ENCODE measurements around the gene PHB1.

The PHB1 gene
- 30.6 to 108 reads per million in 2 donors for total RNA-seq

DNA sequence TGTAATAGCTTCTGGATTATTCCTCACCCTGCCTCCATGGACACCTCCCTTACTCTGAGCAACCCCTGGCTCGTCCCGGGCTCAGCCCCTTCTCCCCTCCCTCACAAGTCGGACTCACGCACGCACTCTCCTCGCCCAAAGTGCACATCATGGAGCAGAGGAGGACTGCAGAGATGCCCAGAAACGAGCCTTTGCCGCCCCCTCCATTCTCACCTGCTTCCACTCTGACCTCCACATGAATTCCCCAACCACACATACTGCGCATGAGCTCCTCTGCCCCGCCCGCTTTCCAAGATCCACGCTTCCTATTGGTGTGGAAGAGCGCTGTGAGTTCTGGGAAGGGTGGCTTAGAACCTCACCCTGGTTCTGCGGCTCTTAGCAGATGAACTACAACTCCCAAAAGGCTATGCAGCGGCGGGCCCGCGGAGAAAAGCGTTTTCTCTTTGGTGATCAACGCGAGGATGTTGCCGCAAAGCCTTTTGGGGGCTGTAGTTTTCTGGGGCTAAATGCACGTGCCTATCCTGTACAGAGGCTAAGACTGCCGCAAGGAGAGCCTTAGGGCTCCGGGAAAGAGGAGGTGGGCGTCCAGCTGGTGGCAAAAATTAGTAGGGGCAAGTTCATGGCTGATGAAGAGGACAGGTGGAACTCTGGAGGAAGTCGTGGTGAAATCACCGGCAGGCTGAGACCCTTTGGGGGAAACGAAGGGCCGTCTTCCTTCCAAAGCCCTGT, at the start of gene PHB1:
PHB1 (minus strand) TSS at position 261 of the 729 bp plus-strand sequence. CDS start 1,618 bp downstream, outside the sequence.
- peak; percentile 90 for DNase-seq

DNA sequence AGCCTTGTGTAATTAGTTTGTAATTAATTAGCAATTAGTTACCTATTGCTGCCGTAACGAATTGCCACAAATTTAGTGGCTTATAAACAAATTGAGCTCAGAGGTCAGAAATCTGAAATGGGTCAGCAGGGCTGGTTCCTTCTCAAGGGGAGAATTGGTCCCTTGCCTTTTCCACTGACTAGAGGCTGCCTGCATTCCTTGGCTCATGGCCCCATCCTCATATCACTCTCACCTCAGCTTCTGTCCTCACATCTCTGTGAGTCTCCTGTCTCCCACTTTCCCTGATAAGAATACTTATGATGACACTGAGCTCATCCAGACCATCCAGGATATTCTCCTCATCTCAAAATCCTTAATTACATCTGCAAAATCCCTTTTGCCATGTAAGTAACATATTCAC, 49.4 kb upstream of the PHB1 start:
- DNase-seq: no peak

DNA sequence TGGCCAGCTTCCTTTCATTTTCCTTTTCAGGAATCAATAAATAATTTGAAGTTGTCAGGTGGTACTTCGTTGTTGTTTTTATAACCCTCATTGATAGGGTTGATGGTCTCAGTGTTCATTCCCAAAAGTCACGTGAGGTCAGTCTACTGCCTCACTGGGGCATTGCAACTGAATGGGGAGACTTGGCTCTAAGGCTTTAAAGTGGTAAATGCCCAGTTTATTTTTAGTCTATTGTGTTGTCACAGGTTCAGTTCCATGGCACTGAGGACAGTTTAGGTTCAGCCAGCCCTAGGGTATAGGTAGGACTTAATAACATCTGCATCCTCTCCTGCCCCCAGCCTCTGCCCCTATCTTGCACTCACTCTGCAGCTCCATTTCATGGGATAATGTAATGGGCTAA, 46.9 kb upstream of the PHB1 start:
- DNase-seq: no peak

DNA sequence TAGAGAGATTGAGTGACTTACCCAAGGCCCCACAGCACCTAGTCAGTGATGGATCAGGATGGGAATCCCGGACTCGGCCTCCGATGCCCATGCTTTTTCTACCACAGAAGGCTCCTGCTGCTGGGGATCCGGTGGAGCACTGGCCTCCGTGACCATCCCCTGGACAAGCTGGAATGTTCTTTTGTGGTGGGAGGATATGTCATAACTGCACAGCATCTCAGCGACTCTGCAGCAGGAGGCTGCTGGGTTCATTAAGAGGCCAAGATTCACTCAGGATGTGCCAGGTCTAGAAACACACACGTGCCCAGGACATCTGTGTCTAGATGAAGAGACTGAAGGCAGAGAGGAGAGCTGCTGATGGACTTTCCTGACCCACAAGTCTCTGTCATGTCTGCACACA, 45.7 kb upstream of the PHB1 start:
- DNase-seq: no peak

DNA sequence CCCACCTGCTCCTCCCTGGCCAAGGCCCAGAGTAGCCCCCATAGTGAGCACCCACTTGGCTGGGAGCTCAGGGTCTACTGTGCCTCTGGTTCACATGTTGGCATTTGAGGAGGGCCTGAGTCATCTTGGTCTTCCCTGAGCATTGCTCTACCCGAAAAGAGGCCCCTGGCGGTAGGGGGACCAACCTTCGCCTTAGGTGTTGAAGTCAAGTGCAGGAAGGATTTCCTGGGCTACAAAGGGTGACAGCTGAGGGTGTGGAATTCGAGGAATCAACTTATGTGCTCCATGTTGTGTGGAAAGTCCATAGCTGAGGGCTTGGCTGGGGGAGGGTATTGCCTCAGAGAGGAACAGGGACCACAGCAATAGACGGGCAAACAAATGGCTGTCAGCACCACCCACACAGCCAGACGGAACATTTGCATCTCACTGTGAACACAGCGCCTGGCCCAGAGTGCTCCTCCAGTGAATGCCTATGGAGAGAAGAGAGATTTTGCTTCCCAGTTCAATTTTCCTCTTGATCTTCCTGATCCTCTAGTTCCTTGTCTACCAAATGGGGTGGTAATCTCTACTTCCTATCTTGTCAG, 44.8 kb upstream of the PHB1 start:
- no peak for DNase-seq

DNA sequence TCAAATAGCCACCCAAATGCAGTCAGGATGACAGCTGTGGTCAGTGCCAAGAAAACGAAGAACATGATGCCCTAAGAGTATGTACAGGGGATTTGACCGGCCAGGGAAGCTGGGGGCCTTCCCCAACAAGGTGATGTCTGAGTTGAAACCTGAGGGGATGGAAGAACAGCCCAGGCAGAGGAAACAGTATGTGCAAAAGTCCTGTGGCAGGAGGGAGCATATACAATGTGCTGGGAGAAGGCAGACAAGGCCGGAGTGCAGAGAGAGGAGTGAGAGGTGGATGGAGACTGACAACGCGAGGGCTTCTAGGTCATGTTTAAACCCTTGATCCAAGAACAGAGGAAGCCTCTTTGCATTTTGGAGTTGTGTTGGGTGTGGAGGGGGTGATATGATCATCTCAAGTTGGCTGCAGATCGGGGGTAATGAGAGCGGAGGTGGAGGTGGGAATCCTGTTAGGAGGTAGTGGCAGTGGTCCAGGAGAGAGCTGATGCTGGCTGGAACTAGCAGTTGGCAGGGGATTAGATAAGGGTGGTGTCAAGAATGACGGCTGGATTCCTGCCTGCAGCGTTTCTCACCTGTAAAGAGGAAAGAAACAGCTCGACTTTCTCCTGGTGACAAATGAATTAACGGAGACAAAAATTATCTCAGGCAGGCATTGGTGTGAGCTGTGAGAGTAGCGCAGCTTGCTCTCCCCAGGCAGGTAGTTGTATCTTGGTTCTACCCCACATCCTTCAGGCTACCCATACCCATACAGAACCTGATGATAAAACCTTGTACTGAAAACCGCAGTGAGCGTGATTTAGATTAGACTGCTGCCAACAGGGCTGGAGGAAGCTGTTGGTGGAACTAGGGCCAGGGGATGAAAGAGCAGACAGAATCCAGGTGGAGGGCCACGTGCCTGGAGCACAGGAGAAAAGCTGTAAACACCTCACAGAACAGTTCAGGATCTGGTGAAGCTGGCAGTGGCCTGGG, 43.2 kb upstream of the PHB1 start:
- DNase-seq: no peak

DNA sequence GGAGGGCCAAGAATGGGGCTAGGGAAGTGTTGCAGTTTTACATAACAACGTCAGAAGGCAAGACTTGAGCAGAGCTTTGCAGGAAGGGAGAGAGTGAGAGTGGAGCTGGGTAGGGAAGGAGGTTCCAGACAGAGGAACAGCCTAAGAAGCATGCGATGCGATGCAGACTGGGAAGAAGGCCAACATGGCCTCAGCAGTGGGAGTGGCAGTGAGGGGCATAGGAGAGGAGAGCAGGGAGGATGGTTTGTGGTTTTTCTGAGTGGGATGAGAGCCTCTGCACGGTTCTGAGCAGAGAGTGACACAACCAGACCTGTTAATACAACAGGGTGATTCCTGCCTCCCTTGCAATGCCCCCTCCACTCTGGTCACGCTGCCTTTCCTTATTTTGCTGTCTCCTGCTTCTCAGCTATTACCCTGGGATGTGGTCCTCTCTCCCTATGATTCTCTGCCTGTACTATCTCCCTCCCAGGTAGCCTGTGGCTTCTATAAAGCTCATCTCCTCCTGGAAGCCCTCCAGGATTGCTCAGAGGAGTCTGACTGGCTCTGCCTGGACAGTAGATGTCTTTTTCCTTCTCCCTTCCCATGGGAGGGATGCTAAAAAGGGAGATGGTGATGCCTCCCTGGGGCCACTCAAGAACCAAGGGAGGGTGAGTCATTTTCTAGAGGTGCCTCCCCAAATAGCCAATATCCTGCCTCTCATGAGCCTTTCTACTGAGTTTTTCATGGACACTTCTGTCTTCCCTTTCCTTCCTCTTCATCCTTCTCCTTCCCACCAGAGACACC, 41.7 kb upstream of the PHB1 start:
- no peak for DNase-seq

DNA sequence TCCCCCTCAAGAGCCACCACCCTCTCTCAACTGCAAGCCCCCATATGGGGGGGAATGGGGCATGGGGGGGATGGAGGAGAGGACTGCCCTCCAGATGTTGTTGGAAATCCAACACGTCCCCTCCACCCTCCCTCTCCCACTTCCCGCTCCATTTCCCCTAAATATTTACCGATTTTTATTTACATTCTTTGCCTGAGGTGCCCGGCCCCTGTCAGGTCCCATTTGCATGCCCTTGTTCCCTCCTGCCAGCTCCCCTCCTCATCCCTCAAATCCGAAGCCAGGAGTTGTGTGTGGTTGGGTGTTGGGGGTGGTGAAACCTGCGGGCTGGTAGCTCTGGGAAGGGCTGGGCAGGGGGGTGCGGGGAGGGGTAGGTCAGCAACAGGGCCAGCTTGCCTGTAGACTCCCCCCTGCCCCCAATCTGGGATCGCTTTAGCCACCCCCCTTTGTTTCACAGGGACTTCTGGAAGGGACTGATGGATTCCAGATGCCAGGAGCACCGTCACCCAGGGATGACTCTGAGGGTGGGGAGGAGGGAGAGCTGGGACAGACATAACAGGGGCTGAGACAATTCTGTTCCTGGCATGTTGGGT, 40.7 kb upstream of the PHB1 start:
- no peak for DNase-seq

DNA sequence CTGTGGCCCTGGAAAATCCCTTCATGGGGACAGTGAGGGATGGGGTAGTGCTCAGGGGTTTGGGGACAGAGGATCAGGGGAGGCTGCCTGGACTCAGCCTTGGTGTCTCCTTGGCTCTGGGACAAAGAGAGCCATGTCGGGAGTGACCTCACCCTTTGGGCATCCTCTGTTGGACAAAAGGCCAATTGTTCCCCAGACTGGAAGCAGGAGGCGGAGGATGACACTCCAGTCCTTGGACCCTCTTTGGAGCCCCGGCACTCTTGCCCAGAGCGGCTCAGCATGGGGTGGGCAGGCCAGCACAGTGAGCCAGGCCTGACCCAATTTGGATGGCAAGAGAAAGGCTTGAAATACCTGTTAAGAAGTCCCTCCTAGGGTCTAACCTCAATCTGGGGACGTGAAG, 39.4 kb upstream of the PHB1 start:
- no peak for DNase-seq

DNA sequence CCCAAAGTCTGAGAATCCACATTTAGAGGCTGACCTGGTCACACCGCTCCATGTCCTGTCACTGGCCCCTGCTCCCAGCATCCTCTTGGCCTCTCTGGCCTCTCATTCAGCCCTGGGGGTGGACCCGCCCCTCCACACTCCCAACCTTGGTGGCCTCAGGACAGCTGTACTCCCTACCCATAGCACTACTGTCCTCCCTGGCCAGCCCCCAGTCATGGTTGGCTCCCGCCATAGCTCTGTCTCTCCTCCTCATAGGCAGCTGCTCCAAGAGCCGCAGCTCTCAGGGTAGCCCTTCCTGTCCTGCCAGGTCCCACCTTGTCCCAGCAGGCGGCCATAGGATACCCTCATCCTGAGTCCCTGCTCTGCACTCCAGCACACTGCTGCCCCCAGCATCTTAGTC, 38.0 kb upstream of the PHB1 start:
- no peak for DNase-seq

DNA sequence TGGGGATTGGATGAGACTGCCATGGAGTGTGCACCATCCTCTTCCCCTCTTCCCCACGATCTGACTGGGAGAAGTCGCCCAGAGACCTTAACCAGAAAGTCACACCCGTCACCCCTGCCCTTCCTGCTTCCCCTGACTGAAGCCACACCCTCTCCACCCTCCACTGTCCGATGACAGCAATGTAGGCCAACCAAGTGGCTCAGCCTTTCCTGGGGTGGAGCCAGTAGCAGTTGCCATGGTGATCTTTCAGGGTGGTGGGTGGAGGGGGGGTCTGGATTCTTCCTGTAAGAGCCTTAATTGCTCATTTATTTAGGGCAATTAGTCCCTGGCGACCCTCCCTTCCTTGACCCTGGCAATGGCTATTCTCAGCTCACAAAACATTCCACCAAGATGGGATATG, 37.5 kb upstream of the PHB1 start:
- DNase-seq: no peak

DNA sequence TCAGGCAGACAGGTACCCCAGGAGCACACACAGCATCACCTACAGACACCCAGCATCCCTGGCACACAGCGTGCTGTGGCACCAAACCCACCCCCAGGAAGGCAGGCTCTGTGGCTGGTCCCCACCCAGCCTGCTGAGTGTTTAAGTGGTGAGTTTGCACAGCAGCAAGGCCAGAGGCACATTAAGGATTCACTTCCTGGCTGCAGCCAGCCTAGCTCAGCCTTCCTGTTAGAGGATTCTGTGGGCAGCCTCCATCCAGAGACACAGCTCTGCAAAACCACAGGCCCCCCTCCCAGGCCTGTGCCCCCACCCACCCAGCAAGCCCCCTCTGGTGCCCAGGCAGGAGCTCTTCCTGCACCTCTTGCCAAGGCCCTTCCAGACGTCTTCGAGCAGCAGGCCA, 36.1 kb upstream of the PHB1 start:
- DNase-seq: no peak

DNA sequence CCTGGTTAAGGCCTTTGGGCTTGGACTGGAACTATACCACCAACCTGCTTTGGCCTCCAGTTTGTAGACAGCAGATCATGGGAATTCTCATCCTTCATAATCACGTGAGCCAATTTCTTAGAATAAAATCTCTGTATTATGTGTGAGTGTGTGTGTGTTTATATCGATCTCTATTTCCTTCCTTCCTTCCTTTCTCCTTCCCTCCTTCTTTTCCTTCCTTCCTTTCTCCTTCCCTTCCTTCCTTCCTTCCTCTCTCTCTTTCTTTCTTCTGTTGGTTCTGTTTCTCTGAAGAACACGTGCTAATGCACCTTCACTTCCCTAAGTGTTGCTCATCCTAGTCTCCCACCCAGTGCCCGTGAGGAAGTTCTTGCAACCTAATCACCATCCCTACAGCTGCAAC, 35.5 kb upstream of the PHB1 start:
- no peak for DNase-seq

DNA sequence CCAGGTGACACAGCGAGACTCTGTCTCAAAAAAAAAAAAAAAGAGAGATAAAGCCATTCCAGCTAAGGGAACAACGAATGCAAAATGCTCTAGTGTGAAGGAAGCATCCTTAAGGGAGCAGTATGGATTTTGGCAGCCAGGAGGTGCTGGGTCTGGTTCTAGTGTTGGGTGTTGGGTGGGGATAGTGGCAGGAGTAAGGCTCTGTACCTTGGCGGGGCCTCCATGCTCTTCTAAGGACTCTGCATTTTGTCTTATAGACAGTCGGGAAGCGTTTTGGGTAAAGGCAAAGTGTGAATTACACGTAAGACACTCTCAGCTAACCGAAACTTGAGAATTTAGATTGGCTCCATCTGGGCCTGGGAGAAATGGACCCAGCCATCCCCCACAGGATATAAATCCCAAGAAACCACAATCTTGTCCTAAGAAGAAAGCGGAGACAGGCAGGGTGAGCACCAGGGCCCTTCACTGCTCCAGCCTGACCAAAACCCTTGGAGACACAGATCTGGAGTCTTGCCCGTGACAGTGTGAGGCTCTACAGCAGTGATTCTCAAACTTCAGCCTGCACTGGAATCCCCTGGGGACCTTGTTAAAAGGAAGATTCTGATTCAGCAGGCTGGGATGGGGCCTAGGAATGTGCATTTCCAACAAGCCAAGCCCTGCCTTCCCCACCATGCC, 33.1 kb upstream of the PHB1 start:
- DNase-seq: no peak

DNA sequence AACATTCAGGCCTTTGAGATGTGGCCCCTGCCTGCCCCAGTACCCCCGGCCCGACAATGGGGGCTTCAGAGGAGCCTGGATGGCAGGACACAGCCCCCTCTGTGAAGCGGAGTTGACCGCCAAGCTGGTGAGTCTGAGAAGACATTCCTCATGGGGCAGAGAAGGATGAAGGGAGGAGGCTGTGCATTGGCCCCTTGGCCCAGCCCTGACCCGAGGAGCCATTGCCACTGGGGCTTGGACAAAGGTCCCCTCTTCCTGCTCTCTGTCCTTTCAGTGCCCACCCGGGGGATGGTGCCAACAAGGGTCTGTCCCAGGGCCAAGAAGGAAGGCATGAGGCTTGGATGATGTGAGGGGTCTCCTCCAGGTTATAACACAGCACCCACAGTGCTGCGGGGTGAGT, 30.9 kb upstream of the PHB1 start:
- DNase-seq: no peak

DNA sequence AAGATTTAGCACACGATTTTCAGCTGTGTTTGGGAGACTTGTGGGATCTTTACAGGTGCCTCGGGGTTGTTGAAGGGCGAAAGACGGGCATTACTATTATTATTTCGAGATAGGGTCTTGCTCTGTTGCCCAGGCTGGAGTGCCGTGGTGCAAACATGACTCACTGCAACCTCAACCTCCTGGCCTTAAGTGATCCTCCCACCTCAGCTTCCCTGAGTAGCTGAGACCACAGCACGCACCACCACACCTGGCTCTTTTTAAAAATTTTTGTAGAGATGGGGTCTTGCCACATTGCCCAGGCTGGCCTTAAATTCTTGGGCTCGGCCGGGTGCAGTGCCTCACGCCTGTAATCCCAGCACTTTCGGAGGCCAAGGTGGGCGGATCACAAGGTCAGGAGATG, 29.7 kb upstream of the PHB1 start:
- DNase-seq: no peak

DNA sequence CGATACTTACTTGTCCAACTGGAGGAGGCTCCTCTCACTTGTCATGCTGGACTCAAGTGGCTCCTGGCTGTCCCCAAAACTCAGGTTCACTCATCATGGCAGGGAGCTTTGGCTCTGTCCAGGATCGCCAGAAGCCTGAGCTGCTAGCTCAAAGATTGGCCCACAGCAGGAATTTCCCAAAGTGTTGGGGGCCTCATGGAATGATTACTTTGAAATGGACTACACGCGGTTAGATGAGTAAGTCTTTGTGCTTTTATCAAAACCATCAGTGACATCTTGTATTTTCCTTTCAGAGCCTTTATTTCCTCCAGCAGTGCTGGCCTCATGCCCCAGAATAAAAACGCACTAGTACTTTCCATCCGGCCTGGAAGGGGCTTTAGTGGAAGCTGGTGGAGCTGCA, 29.2 kb upstream of the PHB1 start:
- DNase-seq: no peak

DNA sequence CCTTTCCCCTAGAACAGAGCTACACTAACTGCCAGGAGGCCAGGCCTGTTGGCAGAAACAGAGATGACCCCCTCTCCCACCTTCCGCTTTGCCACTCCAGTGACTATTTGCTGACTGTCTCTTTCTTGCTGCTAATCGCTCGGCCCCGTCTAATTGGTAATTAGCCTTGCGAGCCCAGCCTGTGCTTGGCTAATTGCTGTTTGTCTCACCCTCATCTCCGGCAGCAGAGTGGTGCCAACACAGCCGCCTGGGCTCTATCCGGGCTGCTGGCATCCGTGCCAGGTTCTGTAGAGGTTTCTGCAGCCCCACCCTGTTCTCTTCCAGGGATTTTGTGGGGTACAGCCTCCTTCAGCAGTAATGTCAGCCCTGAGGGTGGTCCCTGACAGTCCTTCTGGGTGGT, 27.4 kb upstream of the PHB1 start:
- no peak for DNase-seq

DNA sequence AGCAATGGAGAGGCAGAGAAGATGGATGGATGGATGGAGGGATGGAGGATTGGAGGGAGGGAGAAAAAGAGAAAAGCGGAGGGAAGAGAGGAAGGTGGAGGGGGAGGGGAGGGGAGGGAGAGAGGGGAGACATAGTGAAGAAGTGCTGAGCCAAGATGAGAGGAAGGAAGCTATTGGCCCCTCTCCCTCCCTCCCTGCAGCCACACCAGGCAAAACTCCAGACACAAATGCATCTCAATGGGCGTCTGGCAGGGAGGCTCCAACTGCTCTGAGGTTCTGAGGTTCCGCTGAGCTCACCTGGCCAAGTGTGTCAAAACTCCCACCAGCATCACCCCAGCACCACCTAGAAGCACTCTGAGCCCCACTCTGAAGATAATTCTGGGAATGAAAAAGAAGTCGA, 26.9 kb upstream of the PHB1 start:
- no peak for DNase-seq

DNA sequence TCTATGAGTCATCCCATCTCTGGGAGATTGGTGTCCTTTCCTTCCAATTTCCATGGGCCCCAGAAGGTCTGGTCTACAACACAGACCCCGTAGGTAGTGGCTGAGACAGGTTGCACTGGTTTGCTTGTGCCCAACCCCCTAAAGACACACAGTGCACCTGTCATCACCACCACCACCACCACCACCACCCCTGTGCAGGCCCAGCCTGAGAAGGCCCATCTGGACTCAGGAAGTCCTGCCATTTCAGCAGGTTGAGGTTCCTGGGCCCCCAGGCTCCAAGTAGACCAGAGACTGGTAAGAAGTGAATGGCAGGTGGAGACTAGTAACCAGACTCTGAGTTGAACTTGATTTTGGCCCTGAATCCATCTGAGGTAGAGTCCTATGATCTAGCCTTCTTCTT, 25.9 kb upstream of the PHB1 start:
- no peak for DNase-seq

DNA sequence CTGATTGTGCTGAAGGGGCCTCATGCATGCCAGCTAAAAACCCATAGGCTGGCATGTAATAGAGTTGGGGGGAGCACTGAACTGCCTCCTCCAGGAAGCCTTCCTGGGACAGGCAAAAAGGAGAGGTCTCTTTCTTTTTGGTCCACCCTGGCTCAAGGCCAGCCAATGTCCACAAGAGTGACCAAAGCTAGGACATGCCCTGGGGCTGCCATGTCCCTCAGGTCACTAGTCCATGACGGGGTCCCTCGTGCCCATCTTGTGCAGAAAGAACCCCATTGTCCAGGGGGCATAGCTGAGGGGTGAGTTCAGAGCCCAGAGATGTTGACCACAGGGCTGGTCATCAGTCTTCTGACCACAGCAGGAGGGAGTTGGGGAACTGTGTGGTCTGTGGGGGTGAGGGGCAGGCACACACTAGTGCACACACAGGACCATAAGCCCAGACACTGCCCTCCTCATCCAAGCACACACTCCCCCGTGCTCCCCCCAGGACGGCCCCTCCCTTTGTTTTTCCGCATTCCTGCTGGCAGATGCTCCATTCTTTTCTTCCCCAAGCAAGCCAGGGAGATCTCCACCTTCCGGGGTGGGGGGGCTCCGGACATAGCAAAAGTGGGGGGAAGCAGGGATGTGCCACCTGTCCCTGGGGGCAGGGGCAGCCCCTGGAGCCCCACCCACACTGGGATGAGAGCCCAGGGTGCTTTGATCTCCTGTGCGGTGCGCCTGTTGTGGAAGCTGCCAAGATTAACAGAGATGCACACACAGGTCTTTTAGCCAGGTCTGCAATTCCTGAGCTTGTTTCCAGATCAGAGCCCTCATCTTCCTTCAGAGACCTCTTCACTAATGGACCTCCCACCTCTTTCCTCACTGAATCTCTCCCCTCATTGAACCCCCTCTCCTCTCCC, 25.2 kb upstream of the PHB1 start:
- DNase-seq: no peak

Measured in T-helper 9 cell (primary cell).